HEK293 (cell line): ENCODE data around the gene ZNF232.
"Not testable (repeated sequence)": the region's sequence is repeated elsewhere in the genome, so short reads cannot be mapped to it uniquely, and the experiment has no call there.

Experiments used
- TCF7L2 ChIP-seq: IDR thresholded peaks from 2 replicates; pipeline ENCODE4 v1.6.1; 2011; ENCODE audit warnings: low read depth, mild to moderate bottlenecking, inconsistent platforms, low read length, moderate library complexity, borderline replicate concordance
- ZNF121 ChIP-seq: fragments of 450-650 bp; formaldehyde crosslinking; IDR thresholded peaks from 2 replicates; pipeline ENCODE4 v1.5.1; 2016; ENCODE audit warnings: missing biosample characterization, missing genetic modification characterization
- ZNF239 ChIP-seq: fragments of 450-650 bp; formaldehyde crosslinking; IDR thresholded peaks from 2 replicates; pipeline ENCODE4 v1.5.1; 2016; ENCODE audit warnings: missing biosample characterization, missing genetic modification characterization
- ZNF621 ChIP-seq: fragments of 450-650 bp; formaldehyde crosslinking; IDR thresholded peaks from 2 replicates; pipeline ENCODE4 v1.5.1; 2017; ENCODE audit warnings: missing biosample characterization, missing genetic modification characterization
- ZNF768 ChIP-seq: fragments of 450-650 bp; formaldehyde crosslinking; IDR thresholded peaks from 2 replicates; pipeline ENCODE4 v1.5.1; 2018; ENCODE audit warnings: missing biosample characterization, mild to moderate bottlenecking, missing genetic modification characterization
- TF ChIP-seq, protein P1 (sequence below): fragments of 450-650 bp; formaldehyde crosslinking; IDR thresholded peaks from 2 replicates; pipeline ENCODE4 v1.5.1; 2016; ENCODE audit warnings: missing biosample characterization, missing genetic modification characterization
- TF ChIP-seq, protein P2 (sequence below): fragments of 450-650 bp; formaldehyde crosslinking; IDR thresholded peaks from 2 replicates; pipeline ENCODE4 v1.5.1; 2016; ENCODE audit warnings: missing biosample characterization, missing genetic modification characterization
- TF ChIP-seq, protein P3 (sequence below): fragments of 450-650 bp; formaldehyde crosslinking; optimal IDR thresholded peaks from 2 replicates; pipeline ENCODE3; 2016; ENCODE audit warnings: missing biosample characterization, mild to moderate bottlenecking, missing genetic modification characterization
- TF ChIP-seq, protein P4 (sequence below): fragments of 450-650 bp; formaldehyde crosslinking; IDR thresholded peaks from 2 replicates; pipeline ENCODE4 v1.5.1; 2016; ENCODE audit warnings: missing biosample characterization, missing genetic modification characterization
- TF ChIP-seq, protein P5 (sequence below): fragments of 450-650 bp; formaldehyde crosslinking; IDR thresholded peaks from 2 replicates; pipeline ENCODE4 v1.5.1; 2016; ENCODE audit warnings: missing biosample characterization, missing genetic modification characterization

DNA sequence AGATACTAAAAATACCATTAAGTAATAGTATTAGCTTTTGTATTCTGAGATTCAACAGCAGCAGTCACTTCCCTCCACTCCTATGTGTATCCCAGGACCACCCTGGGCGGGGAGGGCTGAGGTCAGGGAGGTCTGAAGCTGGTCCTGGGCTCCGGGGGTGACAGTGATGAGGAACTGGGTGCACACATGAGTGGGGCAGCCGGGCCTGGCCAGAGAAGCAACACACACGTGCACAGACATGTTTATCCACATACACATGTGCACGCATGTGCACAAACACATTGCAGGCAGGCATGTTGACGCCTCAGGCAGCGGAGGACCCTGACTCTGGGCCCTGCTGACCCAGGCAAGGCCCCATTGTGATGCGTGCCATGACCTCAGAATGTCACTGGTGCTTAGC, 16.7 kb upstream of the ZNF232 start:
- TF ChIP-seq, protein P1, sequence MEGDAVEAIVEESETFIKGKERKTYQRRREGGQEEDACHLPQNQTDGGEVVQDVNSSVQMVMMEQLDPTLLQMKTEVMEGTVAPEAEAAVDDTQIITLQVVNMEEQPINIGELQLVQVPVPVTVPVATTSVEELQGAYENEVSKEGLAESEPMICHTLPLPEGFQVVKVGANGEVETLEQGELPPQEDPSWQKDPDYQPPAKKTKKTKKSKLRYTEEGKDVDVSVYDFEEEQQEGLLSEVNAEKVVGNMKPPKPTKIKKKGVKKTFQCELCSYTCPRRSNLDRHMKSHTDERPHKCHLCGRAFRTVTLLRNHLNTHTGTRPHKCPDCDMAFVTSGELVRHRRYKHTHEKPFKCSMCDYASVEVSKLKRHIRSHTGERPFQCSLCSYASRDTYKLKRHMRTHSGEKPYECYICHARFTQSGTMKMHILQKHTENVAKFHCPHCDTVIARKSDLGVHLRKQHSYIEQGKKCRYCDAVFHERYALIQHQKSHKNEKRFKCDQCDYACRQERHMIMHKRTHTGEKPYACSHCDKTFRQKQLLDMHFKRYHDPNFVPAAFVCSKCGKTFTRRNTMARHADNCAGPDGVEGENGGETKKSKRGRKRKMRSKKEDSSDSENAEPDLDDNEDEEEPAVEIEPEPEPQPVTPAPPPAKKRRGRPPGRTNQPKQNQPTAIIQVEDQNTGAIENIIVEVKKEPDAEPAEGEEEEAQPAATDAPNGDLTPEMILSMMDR (tag by site-specific recombination): not testable (repeated sequence)
- TF ChIP-seq ZNF621; ZNF768 (tag by site-specific recombination); TCF7L2; ZNF121 (tag by site-specific recombination); ZNF239: not testable (repeated sequence)
- TF ChIP-seq, protein P2, sequence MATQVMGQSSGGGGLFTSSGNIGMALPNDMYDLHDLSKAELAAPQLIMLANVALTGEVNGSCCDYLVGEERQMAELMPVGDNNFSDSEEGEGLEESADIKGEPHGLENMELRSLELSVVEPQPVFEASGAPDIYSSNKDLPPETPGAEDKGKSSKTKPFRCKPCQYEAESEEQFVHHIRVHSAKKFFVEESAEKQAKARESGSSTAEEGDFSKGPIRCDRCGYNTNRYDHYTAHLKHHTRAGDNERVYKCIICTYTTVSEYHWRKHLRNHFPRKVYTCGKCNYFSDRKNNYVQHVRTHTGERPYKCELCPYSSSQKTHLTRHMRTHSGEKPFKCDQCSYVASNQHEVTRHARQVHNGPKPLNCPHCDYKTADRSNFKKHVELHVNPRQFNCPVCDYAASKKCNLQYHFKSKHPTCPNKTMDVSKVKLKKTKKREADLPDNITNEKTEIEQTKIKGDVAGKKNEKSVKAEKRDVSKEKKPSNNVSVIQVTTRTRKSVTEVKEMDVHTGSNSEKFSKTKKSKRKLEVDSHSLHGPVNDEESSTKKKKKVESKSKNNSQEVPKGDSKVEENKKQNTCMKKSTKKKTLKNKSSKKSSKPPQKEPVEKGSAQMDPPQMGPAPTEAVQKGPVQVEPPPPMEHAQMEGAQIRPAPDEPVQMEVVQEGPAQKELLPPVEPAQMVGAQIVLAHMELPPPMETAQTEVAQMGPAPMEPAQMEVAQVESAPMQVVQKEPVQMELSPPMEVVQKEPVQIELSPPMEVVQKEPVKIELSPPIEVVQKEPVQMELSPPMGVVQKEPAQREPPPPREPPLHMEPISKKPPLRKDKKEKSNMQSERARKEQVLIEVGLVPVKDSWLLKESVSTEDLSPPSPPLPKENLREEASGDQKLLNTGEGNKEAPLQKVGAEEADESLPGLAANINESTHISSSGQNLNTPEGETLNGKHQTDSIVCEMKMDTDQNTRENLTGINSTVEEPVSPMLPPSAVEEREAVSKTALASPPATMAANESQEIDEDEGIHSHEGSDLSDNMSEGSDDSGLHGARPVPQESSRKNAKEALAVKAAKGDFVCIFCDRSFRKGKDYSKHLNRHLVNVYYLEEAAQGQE (tag by site-specific recombination): not testable (repeated sequence)
- TF ChIP-seq, protein P3, sequence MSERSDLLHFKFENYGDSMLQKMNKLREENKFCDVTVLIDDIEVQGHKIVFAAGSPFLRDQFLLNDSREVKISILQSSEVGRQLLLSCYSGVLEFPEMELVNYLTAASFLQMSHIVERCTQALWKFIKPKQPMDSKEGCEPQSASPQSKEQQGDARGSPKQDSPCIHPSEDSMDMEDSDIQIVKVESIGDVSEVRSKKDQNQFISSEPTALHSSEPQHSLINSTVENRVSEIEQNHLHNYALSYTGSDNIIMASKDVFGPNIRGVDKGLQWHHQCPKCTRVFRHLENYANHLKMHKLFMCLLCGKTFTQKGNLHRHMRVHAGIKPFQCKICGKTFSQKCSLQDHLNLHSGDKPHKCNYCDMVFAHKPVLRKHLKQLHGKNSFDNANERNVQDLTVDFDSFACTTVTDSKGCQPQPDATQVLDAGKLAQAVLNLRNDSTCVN (tag by site-specific recombination): not testable (repeated sequence)
- TF ChIP-seq, protein P4, sequence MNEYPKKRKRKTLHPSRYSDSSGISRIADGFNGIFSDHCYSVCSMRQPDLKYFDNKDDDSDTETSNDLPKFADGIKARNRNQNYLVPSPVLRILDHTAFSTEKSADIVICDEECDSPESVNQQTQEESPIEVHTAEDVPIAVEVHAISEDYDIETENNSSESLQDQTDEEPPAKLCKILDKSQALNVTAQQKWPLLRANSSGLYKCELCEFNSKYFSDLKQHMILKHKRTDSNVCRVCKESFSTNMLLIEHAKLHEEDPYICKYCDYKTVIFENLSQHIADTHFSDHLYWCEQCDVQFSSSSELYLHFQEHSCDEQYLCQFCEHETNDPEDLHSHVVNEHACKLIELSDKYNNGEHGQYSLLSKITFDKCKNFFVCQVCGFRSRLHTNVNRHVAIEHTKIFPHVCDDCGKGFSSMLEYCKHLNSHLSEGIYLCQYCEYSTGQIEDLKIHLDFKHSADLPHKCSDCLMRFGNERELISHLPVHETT (tag by site-specific recombination): not testable (repeated sequence)
- TF ChIP-seq, protein P5, sequence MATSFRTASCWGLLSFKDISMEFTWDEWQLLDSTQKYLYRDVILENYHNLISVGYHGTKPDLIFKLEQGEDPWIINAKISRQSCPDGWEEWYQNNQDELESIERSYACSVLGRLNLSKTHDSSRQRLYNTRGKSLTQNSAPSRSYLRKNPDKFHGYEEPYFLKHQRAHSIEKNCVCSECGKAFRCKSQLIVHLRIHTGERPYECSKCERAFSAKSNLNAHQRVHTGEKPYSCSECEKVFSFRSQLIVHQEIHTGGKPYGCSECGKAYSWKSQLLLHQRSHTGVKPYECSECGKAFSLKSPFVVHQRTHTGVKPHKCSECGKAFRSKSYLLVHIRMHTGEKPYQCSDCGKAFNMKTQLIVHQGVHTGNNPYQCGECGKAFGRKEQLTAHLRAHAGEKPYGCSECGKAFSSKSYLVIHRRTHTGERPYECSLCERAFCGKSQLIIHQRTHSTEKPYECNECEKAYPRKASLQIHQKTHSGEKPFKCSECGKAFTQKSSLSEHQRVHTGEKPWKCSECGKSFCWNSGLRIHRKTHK (tag by site-specific recombination): not testable (repeated sequence)
